Measurements from ENCODE around the gene ASB7.

Gene ASB7

GRCh38 chr15:100686021-100686724 is 83.8 kb downstream of the ASB7 start:
- DNase-seq (ENCODE audit: low spot score): peak; percentile 4

DNA sequence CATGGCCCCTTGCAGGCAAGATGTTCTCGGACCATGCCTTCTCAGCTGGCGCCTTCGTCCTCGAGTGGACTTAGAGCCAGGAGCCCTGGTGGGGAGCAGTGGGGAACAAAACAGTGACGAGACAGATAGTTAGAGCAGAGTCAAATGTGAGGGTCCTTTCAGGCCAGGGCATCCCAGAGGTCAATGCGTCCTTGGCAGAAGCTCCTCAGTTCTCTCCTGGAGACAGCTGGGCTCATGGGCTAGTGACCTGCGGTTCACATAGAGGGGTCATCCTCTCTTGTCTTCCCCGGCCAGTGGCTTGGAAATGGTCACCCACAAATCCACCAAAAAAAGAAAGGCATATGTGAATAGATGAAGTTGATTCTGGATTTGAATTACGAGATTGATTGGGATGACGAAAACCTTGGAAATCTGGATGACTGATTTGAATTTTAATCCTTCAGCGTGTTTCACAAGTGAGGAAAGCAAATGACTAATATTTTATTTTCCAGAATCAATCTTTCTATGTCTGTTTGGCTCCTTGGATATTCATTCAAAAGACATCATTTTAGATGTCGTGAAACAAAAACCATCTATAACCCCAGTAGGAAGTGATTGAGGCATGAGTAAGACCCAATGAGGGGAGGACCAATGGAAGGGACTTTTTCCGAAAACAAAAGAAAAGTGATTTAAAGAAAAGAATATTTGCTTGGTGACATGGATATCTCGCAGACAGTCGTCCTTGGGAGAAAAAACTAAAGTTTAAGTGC is 84.5 kb downstream of the ASB7 start:
- peak; percentile 24 for DNase-seq (ENCODE audit: low spot score)

DNA sequence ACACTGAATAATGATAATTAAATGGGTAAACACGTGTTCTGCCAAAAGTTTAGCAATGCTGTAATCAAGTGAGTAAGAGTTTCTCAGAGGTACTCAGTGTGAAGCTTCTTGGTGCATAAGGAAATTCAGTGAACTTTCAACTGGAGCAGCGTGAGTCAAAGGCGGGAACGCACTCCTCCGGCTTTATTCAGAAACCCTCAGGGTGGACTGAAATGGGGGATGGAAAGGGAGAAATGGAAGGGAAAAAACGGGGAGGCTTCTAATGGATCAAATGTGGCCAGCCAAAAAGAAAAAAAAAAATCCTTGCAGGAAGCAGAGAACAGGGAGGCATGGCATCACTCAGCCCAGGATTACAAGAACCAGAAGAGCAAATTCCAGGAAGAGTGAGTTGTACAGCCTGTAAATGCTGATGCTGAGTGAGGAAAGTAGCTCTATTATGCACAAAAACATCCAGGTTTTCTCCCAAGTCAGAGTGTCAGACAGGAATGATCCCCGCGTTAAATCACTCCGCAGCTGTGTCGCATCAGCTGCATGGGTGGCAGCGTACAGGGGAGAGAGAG is 85.3 kb downstream of the ASB7 start:
- peak; percentile 50 for DNase-seq (ENCODE audit: low spot score)

GRCh38 chr15:100688549-100689120 is 86.2 kb downstream of the ASB7 start:
- no peak for DNase-seq (ENCODE audit: low spot score)

DNA sequence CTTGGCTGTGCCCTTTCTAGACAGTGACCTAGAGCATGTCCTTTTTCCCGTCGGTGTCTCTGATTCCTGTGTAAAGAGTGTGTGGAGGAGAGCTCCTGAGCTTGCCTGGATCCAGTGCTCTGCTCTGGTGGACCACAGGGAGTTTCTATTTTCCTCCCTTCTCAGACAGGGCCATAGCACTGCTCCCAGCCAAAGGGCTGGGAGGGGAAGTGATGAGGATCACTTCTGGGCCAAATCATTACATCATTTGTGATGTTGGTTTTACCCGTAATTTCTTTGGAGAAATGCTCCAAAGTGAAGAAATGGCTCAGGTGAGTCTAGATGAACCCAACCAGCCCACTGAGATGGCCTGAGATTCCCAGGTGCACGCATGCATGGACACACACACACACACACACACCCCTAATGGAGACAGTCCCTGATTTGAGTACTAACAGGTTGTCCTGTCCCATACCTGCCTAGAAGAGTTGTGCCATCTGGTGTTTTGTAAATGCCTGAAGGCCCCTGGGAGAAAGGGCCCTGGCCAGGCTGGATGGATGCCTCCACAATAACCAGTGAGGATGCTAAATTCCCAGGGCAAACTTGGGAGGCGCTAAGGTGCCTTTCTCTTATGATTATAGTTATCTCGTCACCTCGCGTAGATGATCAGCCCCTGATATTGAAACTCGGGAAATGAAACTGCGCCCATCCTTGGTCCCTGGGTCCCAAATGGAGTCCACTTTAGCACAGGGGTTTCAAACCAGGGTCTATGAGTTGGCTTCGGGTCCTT is 86.9 kb downstream of the ASB7 start:
- peak; percentile 1 for DNase-seq (ENCODE audit: low spot score)

GRCh38 chr15:100690032-100690794 is 87.8 kb downstream of the ASB7 start:
- DNase-seq (ENCODE audit: low spot score): no peak

DNA sequence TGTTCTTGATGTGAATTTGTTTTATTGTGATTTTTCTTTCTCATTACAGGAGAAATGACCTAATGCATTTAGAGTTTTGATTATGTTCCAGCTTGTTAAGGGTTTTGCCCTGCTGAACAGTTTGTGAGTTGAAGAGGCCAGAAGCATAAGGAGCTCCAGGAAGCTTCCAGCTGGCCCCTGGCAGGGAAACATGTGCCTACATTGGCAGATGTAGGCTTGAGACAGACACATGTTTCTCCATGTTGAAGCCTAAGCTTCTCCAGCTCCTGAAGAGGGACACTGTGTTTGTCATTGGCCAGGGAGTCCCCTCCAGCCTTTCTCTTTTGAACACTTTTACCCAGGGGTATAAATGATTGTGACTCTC is 88.4 kb downstream of the ASB7 start:
- DNase-seq (ENCODE audit: low spot score): no peak

GRCh38 chr15:100691321-100691720 is 88.9 kb downstream of the ASB7 start:
- no peak for DNase-seq (ENCODE audit: low spot score)

- DNase-seq (ENCODE audit: low spot score): no peak
Observed at GRCh38 chr15:100692246-100692645, 89.9 kb downstream of the ASB7 start.

GRCh38 chr15:100692671-100693070 is 90.3 kb downstream of the ASB7 start:
- DNase-seq (ENCODE audit: low spot score): no peak

GRCh38 chr15:100693451-100693850 is 91.1 kb downstream of the ASB7 start:
- no peak for DNase-seq (ENCODE audit: low spot score)

GRCh38 chr15:100694381-100695021 is 92.1 kb downstream of the ASB7 start:
- no peak for DNase-seq (ENCODE audit: low spot score)

- DNase-seq (ENCODE audit: low spot score): no peak
Observed at GRCh38 chr15:100695048-100695447, 92.7 kb downstream of the ASB7 start.

DNA sequence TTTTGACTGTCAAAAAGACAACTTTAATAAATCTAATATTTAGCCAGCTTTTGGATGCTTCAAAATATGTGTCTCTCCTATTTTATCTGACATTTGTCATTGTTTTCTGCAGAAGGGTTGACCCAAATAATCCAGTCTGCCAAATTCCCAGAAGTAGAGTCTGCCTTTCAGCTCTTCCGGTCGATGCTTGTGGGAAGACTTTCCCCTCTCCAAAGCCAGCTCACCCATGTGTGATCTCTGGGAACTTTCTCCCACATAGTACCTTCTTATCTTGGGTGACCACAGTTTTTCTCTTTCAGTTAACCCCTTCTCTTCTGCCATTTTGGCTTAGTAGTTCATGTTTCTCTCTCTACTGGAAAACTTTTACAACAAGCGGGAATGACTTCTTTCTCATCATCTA is 94.1 kb downstream of the ASB7 start:
- no peak for DNase-seq (ENCODE audit: low spot score)
